IMR-90 (cell line): Measurements from ENCODE around the gene SMCO3. TPM values are rescaled to one million over a fixed set of nuclear protein-coding genes. Genes with fewer than 3 reads are reported as not detected.

Source experiments
- ATAC-seq: fragments of 200-7000 bp; cut with Tn5 transposase; 2 replicates; pipeline ENCODE4 v1.9.1; 2020; ENCODE audit warnings: low read depth, mild to moderate bottlenecking, moderate library complexity
- BruUV-seq: library from RNA; stranded (reverse); fragments of 400-500 nt; replicated peaks from 2 replicates; lab custom pipeline; 2021; lab: Mats Ljungman, UMichigan
- CTCF ChIA-PET: fragments of 300-600 bp; formaldehyde crosslinking; extraction: SDS; loops from one replicate; lab custom pipeline; 2021; ENCODE audit warnings: antibody characterized with exemption; lab: Yijun Ruan, JAX
- POLR2A ChIA-PET: fragments of 300-600 bp; sonication (Branson Sonifier 250); formaldehyde crosslinking; loops from one replicate; lab custom pipeline; 2022; ENCODE audit warnings: antibody characterized with exemption; ENCODE audit not compliant: unreplicated experiment; lab: Charles Lee
- DNase-seq: peaks from one replicate; pipeline ENCODE4 v3.0.0; 2013
- H2AFZ ChIP-seq: replicated peaks from 2 replicates; pipeline ENCODE3; 2013; ENCODE audit warnings: low read length, mild to moderate bottlenecking; ENCODE audit not compliant: poor library complexity
- H2AK5ac ChIP-seq: 2 replicates; pipeline ENCODE4 v1.6.1; 2013; ENCODE audit warnings: low read depth, low read length, inconsistent platforms
- H2AK9ac ChIP-seq: replicated peaks from 2 replicates; pipeline ENCODE3; 2013; ENCODE audit warnings: mild to moderate bottlenecking, low read depth, low read length, moderate library complexity; ENCODE audit not compliant: poor library complexity
- H2BK120ac ChIP-seq: 2 replicates; pipeline ENCODE4 v1.6.1; 2013; ENCODE audit warnings: low read depth, low read length, inconsistent platforms
- H2BK15ac ChIP-seq: 3 replicates; pipeline ENCODE4 v1.6.1; 2013; ENCODE audit warnings: low read depth, low read length, inconsistent platforms
- H2BK20ac ChIP-seq: 2 replicates; pipeline ENCODE4 v1.6.1; 2013; ENCODE audit warnings: low read depth, mild to moderate bottlenecking, inconsistent platforms, low read length, moderate library complexity
- H2BK5ac ChIP-seq: 2 replicates; pipeline ENCODE4 v1.6.1; 2013; ENCODE audit warnings: mild to moderate bottlenecking, low read depth, low read length, inconsistent platforms; ENCODE audit not compliant: poor library complexity, severe bottlenecking
- H3K14ac ChIP-seq: replicated peaks from 2 replicates; pipeline ENCODE4 v1.6.1; 2013; ENCODE audit warnings: low read depth, low read length, inconsistent platforms
- H3K18ac ChIP-seq: 2 replicates; pipeline ENCODE4 v1.6.1; 2013; ENCODE audit warnings: low read depth, low read length, control low read depth
- H3K23ac ChIP-seq: 2 replicates; pipeline ENCODE4 v1.6.1; 2013; ENCODE audit warnings: low read depth, low read length, inconsistent platforms
- H3K27ac ChIP-seq: 2 replicates; pipeline ENCODE4 v1.5.1; 2013; ENCODE audit warnings: mild to moderate bottlenecking, control low read depth, low read length; ENCODE audit not compliant: insufficient read depth
- H3K27me3 ChIP-seq: 2 replicates; pipeline ENCODE4 v1.6.1; 2013; ENCODE audit warnings: low read length; ENCODE audit not compliant: control insufficient read depth, insufficient read depth
- H3K36me3 ChIP-seq: 2 replicates; pipeline ENCODE4 v1.6.1; 2013; ENCODE audit warnings: low read length, mixed read lengths; ENCODE audit not compliant: control insufficient read depth, insufficient read depth
- H3K4ac ChIP-seq: 2 replicates; pipeline ENCODE4 v1.6.1; 2013; ENCODE audit warnings: low read depth, low read length, inconsistent platforms
- H3K4me1 ChIP-seq: 2 replicates; pipeline ENCODE4 v1.6.1; 2013; ENCODE audit warnings: low read length, mixed read lengths; ENCODE audit not compliant: control insufficient read depth, insufficient read depth
- H3K4me2 ChIP-seq: 2 replicates; pipeline ENCODE4 v1.6.1; 2013; ENCODE audit warnings: low read depth, mild to moderate bottlenecking, control low read depth, low read length, moderate library complexity
- H3K4me3 ChIP-seq: 2 replicates; pipeline ENCODE4 v1.5.1; 2013; ENCODE audit warnings: low read depth, mild to moderate bottlenecking, control low read depth, low read length, moderate library complexity; ENCODE audit not compliant: insufficient read depth
- H3K56ac ChIP-seq: 2 replicates; pipeline ENCODE4 v1.6.1; 2013; ENCODE audit warnings: low read length, inconsistent platforms; ENCODE audit not compliant: insufficient read depth; ENCODE audit errors: extremely low read depth
- H3K79me1 ChIP-seq, 2 experiments: 2 replicates each; pipeline ENCODE4 v1.6.1; 2013; ENCODE audit warnings: low read length in 2 of 2, inconsistent platforms in 1 of 2, low read depth in 1 of 2
- H3K9ac ChIP-seq: 2 replicates; pipeline ENCODE4 v1.6.1; 2013; ENCODE audit warnings: low read depth, low read length, control low read depth
- H3K9me1 ChIP-seq: 2 replicates; pipeline ENCODE4 v1.6.1; 2013; ENCODE audit warnings: low read length, inconsistent platforms; ENCODE audit not compliant: insufficient read depth
- H3K9me3 ChIP-seq: 2 replicates; pipeline ENCODE4 v1.6.1; 2013; ENCODE audit warnings: low read length; ENCODE audit not compliant: control insufficient read depth, insufficient read depth
- H4K20me1 ChIP-seq: 2 replicates; pipeline ENCODE4 v1.6.1; 2013; ENCODE audit warnings: low read length, inconsistent platforms; ENCODE audit not compliant: insufficient read depth
- H4K5ac ChIP-seq: 2 replicates; pipeline ENCODE4 v1.6.1; 2013; ENCODE audit warnings: mild to moderate bottlenecking, low read depth, low read length, control low read depth
- H4K8ac ChIP-seq, 2 experiments: 2 replicates each; pipeline ENCODE4 v1.6.1; 2013; ENCODE audit warnings: low read depth in 2 of 2, low read length in 2 of 2, control low read depth in 1 of 2, inconsistent platforms in 1 of 2
- H4K91ac ChIP-seq: 2 replicates; pipeline ENCODE4 v1.6.1; 2013; ENCODE audit warnings: low read depth, low read length, inconsistent platforms; ENCODE audit not compliant: insufficient read depth
- BHLHE40 ChIP-seq: fragments of 150-350 bp; IDR thresholded peaks from 2 replicates; pipeline ENCODE4 v1.6.1; 2016; ENCODE audit warnings: mild to moderate bottlenecking, low read depth, low read length
- CEBPB ChIP-seq: IDR thresholded peaks from 2 replicates; pipeline ENCODE4 v1.6.1; 2012; ENCODE audit warnings: low read depth, low read length, improper control_type of control experiment
- CHD1 ChIP-seq: IDR thresholded peaks from 2 replicates; pipeline ENCODE4 v1.6.1; 2012; ENCODE audit warnings: low read depth, low read length, improper control_type of control experiment
- ELK1 ChIP-seq: fragments of 150-350 bp; IDR thresholded peaks from 2 replicates; pipeline ENCODE4 v1.6.1; 2016; ENCODE audit warnings: low read depth, mild to moderate bottlenecking, low read length, moderate library complexity, borderline replicate concordance
- FOS ChIP-seq: fragments of 150-350 bp; IDR thresholded peaks from 2 replicates; pipeline ENCODE4 v1.6.1; 2016; ENCODE audit warnings: low read depth, low read length
- MAFK ChIP-seq: IDR thresholded peaks from 2 replicates; pipeline ENCODE4 v1.6.1; 2012; ENCODE audit warnings: low read depth, low read length, improper control_type of control experiment
- MAZ ChIP-seq: IDR thresholded peaks from 2 replicates; pipeline ENCODE4 v1.6.1; 2012; ENCODE audit warnings: low read depth, mild to moderate bottlenecking, low read length, improper control_type of control experiment, moderate library complexity, borderline replicate concordance
- MXI1 ChIP-seq: IDR thresholded peaks from 2 replicates; pipeline ENCODE4 v1.6.1; 2012; ENCODE audit warnings: low read depth, mild to moderate bottlenecking, low read length, moderate library complexity, borderline replicate concordance
- NFE2L2 ChIP-seq: fragments of 150-350 bp; IDR thresholded peaks from 2 replicates; pipeline ENCODE4 v1.6.1; 2016; ENCODE audit warnings: low read depth, mild to moderate bottlenecking, low read length
- POLR2A ChIP-seq: IDR thresholded peaks from 2 replicates; pipeline ENCODE4 v1.6.1; 2012; ENCODE audit warnings: mild to moderate bottlenecking, low read depth, low read length
- RAD21 ChIP-seq: IDR thresholded peaks from 2 replicates; pipeline ENCODE4 v1.6.1; 2012; ENCODE audit warnings: low read length, improper control_type of control experiment
- RCOR1 ChIP-seq: IDR thresholded peaks from 2 replicates; pipeline ENCODE4 v1.6.1; 2012; ENCODE audit warnings: mild to moderate bottlenecking, low read length, improper control_type of control experiment; ENCODE audit not compliant: insufficient replicate concordance
- RFX5 ChIP-seq: IDR thresholded peaks from 2 replicates; pipeline ENCODE4 v1.8.0; 2012; ENCODE audit warnings: low read depth, mild to moderate bottlenecking, low read length, moderate library complexity
- SMC3 ChIP-seq: fragments of 150-350 bp; IDR thresholded peaks from 2 replicates; pipeline ENCODE4 v1.6.1; 2016; ENCODE audit warnings: low read depth, mild to moderate bottlenecking, antibody characterized with exemption, low read length, moderate library complexity
- USF2 ChIP-seq: fragments of 150-350 bp; IDR thresholded peaks from 2 replicates; pipeline ENCODE4 v1.6.1; 2017; ENCODE audit warnings: mild to moderate bottlenecking, antibody characterized with exemption, low read length, low read depth
- WGBS, 2 experiments: methylation state at CpG; one replicate each; pipeline versions ENCODE4 v1.1.5 to v1.1.7; 2013; ENCODE audit warnings: missing lambda C conversion rate in 2 of 2; ENCODE audit not compliant: insufficient read length in 1 of 2; ENCODE audit errors: extremely low coverage in 2 of 2; 5-methylcytosine and 5-hydroxymethylcytosine counted together
- dilution Hi-C: fragments of 300-500 bp; cut with HindIII; formaldehyde crosslinking; loops from one replicate; pipeline ENCODE4 v1.14.3; 2018; ENCODE audit warnings: low sequenced_read_pairs; ENCODE audit not compliant: unreplicated experiment
- in situ Hi-C: fragments of 300-500 bp; cut with MboI; formaldehyde crosslinking; loops from 3 replicates; pipeline ENCODE4 v1.14.3; 2019; ENCODE audit warnings: low sequenced_read_pairs, inconsistent platforms, mixed read lengths
- intact Hi-C: fragments of 100-400 bp; cut with micrococcal nuclease; formaldehyde crosslinking; loops from 2 replicates; pipeline ENCODE4 v1.10.0; 2022
- polyA plus RNA-seq, 3 experiments: library from polyadenylated mRNA; depleted of rRNA; stranded (reverse); fragments of >200 nt; gene quantifications; 2 replicates each; pipeline ENCODE4 v1.2.3, GENCODE V29; 2012; ENCODE audit warnings: low replicate concordance in 1 of 3
- total RNA-seq: library from RNA; depleted of rRNA; stranded (reverse); fragments of >200 nt; gene quantifications from 2 replicates; pipeline ENCODE4 v1.2.3, GENCODE V29; 2012

The SMCO3 gene
- total and polyA plus RNA-seq, 2 of the 4 experiments (the other 2 are of a cell fraction) = under 0.01 to 0.07 TPM

GRCh38 chr12:14849661-14850060, 35.7 kb upstream of the SMCO3 start:
- Histone ChIP-seq H3K4me2 (no peak overlapping the region), H3K18ac (no peak overlapping the region), H3K9ac (no peak overlapping the region), H3K23ac (no peak overlapping the region), H3K4ac (no peak overlapping the region), H2AK9ac (no peak overlapping the region), H2BK5ac (no peak overlapping the region), H3K14ac (no peak overlapping the region), H4K8ac (no peak overlapping the region), H2BK120ac (no peak overlapping the region), H3K36me3 (no peaks in the 10 kb centered on the region), H3K4me1 (peaks cover 3% of the 10 kb centered on the region; the same call in 1 of the 2 replicates), H2AK5ac (no peak overlapping the region), H3K27me3 (no peaks in the 10 kb centered on the region), H3K79me1 (no peaks in the 10 kb centered on the region), H2BK20ac (no peak overlapping the region), H3K27ac (no peak overlapping the region), H4K20me1 (no peaks in the 10 kb centered on the region), H3K9me1 (no peaks in the 10 kb centered on the region; the same call in 1 of the 2 replicates), H4K91ac (no peak overlapping the region), H2AFZ (no peak overlapping the region), H3K4me3 (no peak overlapping the region), H2BK15ac (no peak overlapping the region), H4K5ac (no peak overlapping the region), H3K9me3 (no peaks in the 10 kb centered on the region), H3K56ac (no peak overlapping the region)
- ChIA-PET POLR2A (no interaction called here), CTCF (no interaction called here)
- ATAC-seq (no peak), DNase-seq (peak; percentile 36)
- no CpG with 5 or more reads among the region's 2 CpGs for WGBS, 2 experiments
- intact Hi-C loops (loop anchor here (5.0 to 10.0 kb wide), 3 partner anchors 215 to 418 kb away; no protein-coding TSS in a partner anchor), in situ Hi-C loops (no loop called here), dilution Hi-C loops (no loop called here)
- no peak for TF ChIP-seq MXI1
- no peak for TF ChIP-seq ELK1
- TF ChIP-seq MAZ = no peak
- no peak for TF ChIP-seq BHLHE40
- TF ChIP-seq SMC3 = no peak
- TF ChIP-seq MAFK = no peak
- no peak for TF ChIP-seq POLR2A
- no peak for TF ChIP-seq RCOR1
- no peak for TF ChIP-seq CEBPB
- TF ChIP-seq CHD1 = no peak
- no peak for TF ChIP-seq USF2
- TF ChIP-seq RFX5 = no peak
- no peak for TF ChIP-seq NFE2L2
- TF ChIP-seq RAD21 = no peak
- no peak for TF ChIP-seq FOS
- no TSS peak for BruUV-seq
